H9 (cell line): ENCODE results near the gene KRTAP16-1. TPM values are rescaled to one million over a fixed set of nuclear protein-coding genes. Genes with fewer than 3 reads are reported as not detected.
"Not testable (repeated sequence)": the region's sequence is repeated elsewhere in the genome, so short reads cannot be mapped to it uniquely, and the experiment has no call there.

ENCODE experiments used
- DNase-seq: peaks from one replicate; pipeline ENCODE4 v3.0.0-alpha.2; 2017
- H2AFZ ChIP-seq: one replicate; pipeline ENCODE4 v1.6.1; 2013; ENCODE audit warnings: mild to moderate bottlenecking, low read length, control low read depth, moderate library complexity
- H2AK5ac ChIP-seq: 2 replicates; pipeline ENCODE4 v1.6.1; 2013; ENCODE audit warnings: low read length, control low read depth, mixed read lengths; ENCODE audit not compliant: insufficient read length
- H2BK120ac ChIP-seq: one replicate; pipeline ENCODE4 v1.6.1; 2013; ENCODE audit warnings: low read depth, mild to moderate bottlenecking, low read length, control low read depth, inconsistent platforms; ENCODE audit not compliant: poor library complexity, severe bottlenecking
- H2BK12ac ChIP-seq: 2 replicates; pipeline ENCODE4 v1.6.1; 2013; ENCODE audit warnings: low read length, control low read depth, mixed read lengths, low read depth; ENCODE audit not compliant: insufficient read length
- H2BK15ac ChIP-seq: 2 replicates; pipeline ENCODE4 v1.6.1; 2013; ENCODE audit warnings: low read depth, low read length, control low read depth
- H2BK20ac ChIP-seq: one replicate; pipeline ENCODE4 v1.6.1; 2013; ENCODE audit warnings: low read depth, mild to moderate bottlenecking, low read length, control low read depth, inconsistent platforms; ENCODE audit not compliant: poor library complexity, severe bottlenecking
- H2BK5ac ChIP-seq: 2 replicates; pipeline ENCODE4 v1.6.1; 2013; ENCODE audit warnings: low read length, control low read depth, mixed read lengths; ENCODE audit not compliant: insufficient read length
- H3K14ac ChIP-seq: 2 replicates; pipeline ENCODE4 v1.6.1; 2013; ENCODE audit warnings: low read length, control low read depth; ENCODE audit not compliant: insufficient read depth
- H3K18ac ChIP-seq: 2 replicates; pipeline ENCODE4 v1.6.1; 2013; ENCODE audit warnings: low read depth, mild to moderate bottlenecking, mixed read lengths, low read length, control low read depth; ENCODE audit not compliant: insufficient read length
- H3K23ac ChIP-seq: 2 replicates; pipeline ENCODE4 v1.6.1; 2013; ENCODE audit warnings: low read length, control low read depth, mixed read lengths, low read depth; ENCODE audit not compliant: insufficient read length
- H3K23me2 ChIP-seq: 2 replicates; pipeline ENCODE4 v1.6.1; 2013; ENCODE audit warnings: low read depth, mild to moderate bottlenecking, mixed read lengths, low read length, control low read depth; ENCODE audit not compliant: insufficient read length, poor library complexity, severe bottlenecking
- H3K27ac ChIP-seq: 2 replicates; pipeline ENCODE4 v1.5.1; 2013; ENCODE audit warnings: low read length, control low read depth, mixed read lengths, low read depth; ENCODE audit not compliant: insufficient read length
- H3K27me3 ChIP-seq: 2 replicates; pipeline ENCODE4 v1.6.1; 2013; ENCODE audit warnings: low read length, control low read depth, inconsistent platforms; ENCODE audit not compliant: insufficient read depth
- H3K4ac ChIP-seq: 2 replicates; pipeline ENCODE4 v1.6.1; 2013; ENCODE audit warnings: low read depth, mild to moderate bottlenecking, control low read depth, inconsistent platforms, low read length, moderate library complexity
- H3K4me1 ChIP-seq: 2 replicates; pipeline ENCODE4 v1.6.1; 2013; ENCODE audit warnings: low read length, control low read depth, inconsistent platforms; ENCODE audit not compliant: insufficient read depth
- H3K4me2 ChIP-seq: 2 replicates; pipeline ENCODE4 v1.6.1; 2013; ENCODE audit warnings: low read length, control low read depth, mixed read lengths; ENCODE audit not compliant: insufficient read length, insufficient read depth
- H3K56ac ChIP-seq: 2 replicates; pipeline ENCODE4 v1.6.1; 2013; ENCODE audit warnings: low read depth, mild to moderate bottlenecking, mixed read lengths, low read length, control low read depth; ENCODE audit not compliant: insufficient read length
- H3K79me1 ChIP-seq: 2 replicates; pipeline ENCODE4 v1.6.1; 2013; ENCODE audit warnings: low read depth, mild to moderate bottlenecking, moderate library complexity, low read length, control low read depth, inconsistent platforms; ENCODE audit not compliant: insufficient read depth, poor library complexity, severe bottlenecking
- H3K79me2 ChIP-seq: 2 replicates; pipeline ENCODE4 v1.6.1; 2013; ENCODE audit warnings: low read length, control low read depth, inconsistent platforms; ENCODE audit not compliant: insufficient read depth
- H3K9ac ChIP-seq: 2 replicates; pipeline ENCODE4 v1.6.1; 2013; ENCODE audit warnings: low read length, control low read depth, mixed read lengths; ENCODE audit not compliant: insufficient read length; ENCODE audit errors: extremely low read depth
- H3K9me3 ChIP-seq: one replicate; pipeline ENCODE4 v1.6.1; 2013; ENCODE audit warnings: low read depth, low read length, inconsistent platforms; ENCODE audit not compliant: control insufficient read depth
- H3T11ph ChIP-seq: one replicate; pipeline ENCODE4 v1.6.1; 2013; ENCODE audit warnings: mild to moderate bottlenecking, low read length, control low read depth, inconsistent platforms
- H4K20me1 ChIP-seq: one replicate; pipeline ENCODE4 v1.6.1; 2013; ENCODE audit not compliant: control insufficient read depth, insufficient read length, insufficient read depth
- H4K5ac ChIP-seq: 2 replicates; pipeline ENCODE4 v1.6.1; 2013; ENCODE audit warnings: low read depth, mild to moderate bottlenecking, mixed read lengths, low read length, control low read depth; ENCODE audit not compliant: insufficient read length
- H4K8ac ChIP-seq: replicated peaks from 2 replicates; pipeline ENCODE4 v1.6.1; 2013; ENCODE audit warnings: low read length, control low read depth, mixed read lengths, low read depth; ENCODE audit not compliant: insufficient read length
- H4K91ac ChIP-seq: 2 replicates; pipeline ENCODE4 v1.6.1; 2013; ENCODE audit warnings: low read depth, mild to moderate bottlenecking, moderate library complexity, mixed read lengths, low read length, control low read depth; ENCODE audit not compliant: insufficient read length
- H3K27ac Mint-ChIP-seq, 3 experiments: 2 replicates in 2 of 3; 3 replicates in 1 of 3; pipeline ENCODE4 v1.8.0; 2020 to 2021; ENCODE audit warnings: mixed read lengths in 3 of 3, mild to moderate bottlenecking in 1 of 3, moderate library complexity in 1 of 3
- H3K27me3 Mint-ChIP-seq: 2 replicates; pipeline ENCODE4 v1.8.0; 2021; ENCODE audit warnings: low read depth, mild to moderate bottlenecking, moderate library complexity, mixed read lengths
- H3K36me3 Mint-ChIP-seq, 3 experiments: 2 replicates in 2 of 3; 3 replicates in 1 of 3; pipeline ENCODE4 v1.8.0; 2020 to 2021; ENCODE audit warnings: low read depth in 3 of 3, mixed read lengths in 3 of 3; ENCODE audit not compliant: insufficient read depth in 1 of 3
- H3K4me1 Mint-ChIP-seq, 2 experiments: 2 replicates each; pipeline ENCODE4 v1.8.0; 2020; ENCODE audit warnings: mixed read lengths in 2 of 2
- H3K4me3 Mint-ChIP-seq, 2 experiments: 2 replicates in 1 of 2; 3 replicates in 1 of 2; pipeline ENCODE4 v1.8.0; 2020 to 2021; ENCODE audit warnings: mild to moderate bottlenecking in 2 of 2, mixed read lengths in 2 of 2, moderate library complexity in 1 of 2
- H3K9me3 Mint-ChIP-seq, 2 experiments: 2 replicates in 1 of 2; 3 replicates in 1 of 2; pipeline ENCODE4 v1.8.0; 2020; ENCODE audit warnings: mild to moderate bottlenecking in 2 of 2, mixed read lengths in 2 of 2, moderate library complexity in 1 of 2
- CTCF ChIP-seq: fragments of 200-600 bp; sonication (generic); conservative IDR thresholded peaks from 3 replicates; pipeline ENCODE4 v1.8.0; 2021; ENCODE audit warnings: antibody characterized with exemption, mild to moderate bottlenecking
- WGBS: extraction: QIAGEN DNeasy Blood & Tissue Kit; methylation state at CpG from one replicate; pipeline ENCODE4 v1.1.7; 2013; ENCODE audit warnings: missing lambda C conversion rate, low lambda C conversion rate, mixed read lengths; ENCODE audit not compliant: insufficient read length; ENCODE audit errors: extremely low coverage; 5-methylcytosine and 5-hydroxymethylcytosine counted together
- total RNA-seq: library from RNA; stranded (reverse); gene quantifications from 2 replicates; pipeline ENCODE4 v1.2.1, GENCODE V29; 2021

The KRTAP16-1 gene
- total RNA-seq, 1 experiment from 2014 or later, result not detected

DNA sequence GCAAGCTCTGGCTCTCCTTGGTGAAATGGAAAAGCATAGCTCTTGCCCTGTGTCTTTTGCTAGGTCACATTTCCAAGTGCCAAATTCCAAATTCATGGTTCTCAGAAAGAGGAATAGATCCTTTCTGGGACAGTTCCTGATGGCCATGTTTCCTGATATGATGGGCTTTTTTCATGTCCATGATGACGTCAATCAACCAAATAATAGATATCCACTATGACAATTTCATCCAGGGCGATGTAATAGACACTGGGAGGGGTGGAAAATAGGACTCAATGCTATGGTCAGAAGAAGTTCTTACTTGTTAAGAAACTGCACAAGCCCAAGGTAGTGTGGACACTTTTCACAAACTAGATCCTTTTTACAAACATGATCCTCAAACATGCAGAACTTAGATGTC is 42.1 kb upstream of the KRTAP16-1 start:
- Histone ChIP-seq H2BK120ac (no peak overlapping the region), H2BK12ac (no peak overlapping the region), H2AFZ (no peak overlapping the region), H3K23ac (no peak overlapping the region), H3K9ac (no peak overlapping the region), H4K8ac (no peak overlapping the region), H4K20me1 (no peaks in the 10 kb centered on the region), H3K27ac (no peak overlapping the region), H2BK20ac (no peak overlapping the region), H3K4me2 (no peak overlapping the region), H3K4me1 (no peaks in the 10 kb centered on the region), H3K18ac (no peak overlapping the region), H4K5ac (no peak overlapping the region), H3K14ac (no peak overlapping the region), H3K56ac (no peak overlapping the region), H2BK5ac (no peak overlapping the region), H4K91ac (no peak overlapping the region), H2BK15ac (no peak overlapping the region), H2AK5ac (no peak overlapping the region), H3K79me1 (no peaks in the 10 kb centered on the region), H3K4ac (no peak overlapping the region), H3K23me2 (no peaks in the 10 kb centered on the region), H3K9me3 (no peaks in the 10 kb centered on the region), H3K27me3 (no peaks in the 10 kb centered on the region), H3T11ph (no peak overlapping the region), H3K79me2 (no peaks in the 10 kb centered on the region)
- Mint-ChIP-seq H3K4me1 (no peaks in the 10 kb centered on the region), H3K27me3 (peaks cover 9% of the 10 kb centered on the region), H3K4me3 (no peak overlapping the region), H3K9me3 (no peaks in the 10 kb centered on the region; a peak in 1 of 5 replicates), H3K36me3 (no peaks in the 10 kb centered on the region), H3K27ac (no peak overlapping the region)
- no CpG with 5 or more reads among the region's 2 CpGs for WGBS
- no peak for TF ChIP-seq CTCF
- DNase-seq, result no peak

GRCh38 chr17:41350381-41350878 is 41.3 kb upstream of the KRTAP16-1 start, which contains the start of gene KRT33A:
TSS of gene KRT33A (minus strand) at chr17:41350828. CDS start at chr17:41350767, 61 bp downstream.
- DNase-seq, H3K4me3 Mint-ChIP-seq, H2BK120ac ChIP-seq, H2BK15ac ChIP-seq, H4K8ac ChIP-seq, H2BK20ac ChIP-seq, H3K27ac ChIP-seq, H3K4me1 ChIP-seq, H3K9ac ChIP-seq, H2BK12ac ChIP-seq, H3K9me3 ChIP-seq, H3K9me3 Mint-ChIP-seq, H3K27me3 ChIP-seq, H3K4me2 ChIP-seq, H3K27me3 Mint-ChIP-seq, H3K4ac ChIP-seq, H3K23me2 ChIP-seq, H2BK5ac ChIP-seq, H2AFZ ChIP-seq, H3K18ac ChIP-seq, H3K4me1 Mint-ChIP-seq, H4K20me1 ChIP-seq, H2AK5ac ChIP-seq, H4K91ac ChIP-seq, H3K79me1 ChIP-seq, H3K23ac ChIP-seq, H3K36me3 Mint-ChIP-seq, H4K5ac ChIP-seq, H3T11ph ChIP-seq, H3K14ac ChIP-seq, H3K56ac ChIP-seq, H3K27ac Mint-ChIP-seq, H3K79me2 ChIP-seq: not testable (repeated sequence)
- no CpG with 5 or more reads among the region's 16 CpGs for WGBS
